Erythroblast (primary cell): ENCODE results near the gene HEMGN.

ENCODE experiments used
- GATA1 ChIP-seq: IDR thresholded peaks from 2 replicates; pipeline ENCODE4 v1.6.1; 2011; ENCODE audit warnings: low read depth, mild to moderate bottlenecking, control low read depth, low read length, moderate library complexity
- POLR2A ChIP-seq: IDR thresholded peaks from 2 replicates; pipeline ENCODE4 v1.6.1; 2011; ENCODE audit warnings: mild to moderate bottlenecking, low read length

GRCh38 chr9:97892421-97892820, 45.6 kb downstream of the HEMGN start:
- no peak for TF ChIP-seq POLR2A
- TF ChIP-seq GATA1 = no peak
